ENCODE measurements around the gene LMOD2. TPM values are rescaled to one million over a fixed set of nuclear protein-coding genes. Genes with fewer than 3 reads are reported as not detected.

Gene LMOD2
- total RNA-seq, 1 experiment from 2014 or later: not detected

GRCh38 chr7:123658023-123658422 is 2.4 kb downstream of the LMOD2 start:
- H2BK12ac ChIP-seq (ENCODE audit: insufficient read length, low read depth, low read length): no peak overlapping the region
- Mint-ChIP-seq H3K4me1 (peaks cover 9 to 22% of the 10 kb centered on the region in 2 experiments), H3K4me3 (no peak overlapping the region), H3K9me3 (no peaks in the 10 kb centered on the region), H3K36me3 (ENCODE audit: insufficient read depth in 1 of 3, low read depth in 3 of 3) (no peaks in the 10 kb centered on the region; a peak in 1 of 7 replicates), H3K27me3 (ENCODE audit: low read depth) (no peaks in the 10 kb centered on the region), H3K27ac (no peak overlapping the region)
- H2BK15ac ChIP-seq (ENCODE audit: low read depth, low read length): no peak overlapping the region
- no peak overlapping the region for H2AFZ ChIP-seq (ENCODE audit: low read length)
- no peak overlapping the region for H3K4me2 ChIP-seq (ENCODE audit: insufficient read depth, insufficient read length, low read length)
- no peak overlapping the region for H3K56ac ChIP-seq (ENCODE audit: insufficient read length, low read depth, low read length)
- no peaks in the 10 kb centered on the region for H3K27me3 ChIP-seq (ENCODE audit: insufficient read depth, low read length)
- H3K9ac ChIP-seq (ENCODE audit: extremely low read depth, insufficient read length, low read length): no peak overlapping the region
- H2AK5ac ChIP-seq (ENCODE audit: insufficient read length, low read length): no peak overlapping the region
- WGBS (ENCODE audit: extremely low coverage, insufficient read length, low lambda C conversion rate): no CpG with 5 or more reads among the region's 6 CpGs
- no peak overlapping the region for H4K8ac ChIP-seq (replicated peaks; ENCODE audit: insufficient read length, low read depth, low read length)
- H4K20me1 ChIP-seq (ENCODE audit: control insufficient read depth, insufficient read depth, insufficient read length): no peaks in the 10 kb centered on the region
- H3K9me3 ChIP-seq (ENCODE audit: control insufficient read depth, low read depth, low read length): no peaks in the 10 kb centered on the region
- H2BK5ac ChIP-seq (ENCODE audit: insufficient read length, low read length): no peak overlapping the region
- H3K79me1 ChIP-seq (ENCODE audit: insufficient read depth, low read depth, low read length, poor library complexity, severe bottlenecking): no peaks in the 10 kb centered on the region
- DNase-seq: no peak
- H4K91ac ChIP-seq (ENCODE audit: insufficient read length, low read depth, low read length): no peak overlapping the region
- no peak overlapping the region for H2BK120ac ChIP-seq (ENCODE audit: low read depth, low read length, poor library complexity, severe bottlenecking)
- H3K23me2 ChIP-seq (ENCODE audit: insufficient read length, low read depth, low read length, poor library complexity, severe bottlenecking): no peaks in the 10 kb centered on the region
- H2BK20ac ChIP-seq (ENCODE audit: low read depth, low read length, poor library complexity, severe bottlenecking): no peak overlapping the region
- no peak overlapping the region for H3K18ac ChIP-seq (ENCODE audit: insufficient read length, low read depth, low read length)
- H3K14ac ChIP-seq (ENCODE audit: insufficient read depth, low read length): no peak overlapping the region
- H4K5ac ChIP-seq (ENCODE audit: insufficient read length, low read depth, low read length): no peak overlapping the region
- no peak overlapping the region for H3T11ph ChIP-seq (ENCODE audit: low read length)
- no peaks in the 10 kb centered on the region for H3K79me2 ChIP-seq (ENCODE audit: insufficient read depth, low read length)
- no peak overlapping the region for H3K4ac ChIP-seq (ENCODE audit: low read depth, low read length)
- H3K4me1 ChIP-seq (ENCODE audit: insufficient read depth, low read length): no peaks in the 10 kb centered on the region
- TF ChIP-seq CTCF (conservative IDR thresholded peaks at IDR 0.05): no peak
- H3K23ac ChIP-seq (ENCODE audit: insufficient read length, low read depth, low read length): no peak overlapping the region
- no peak overlapping the region for H3K27ac ChIP-seq (ENCODE audit: insufficient read length, low read depth, low read length)

Measured in H9 (cell line).